Glutamatergic neuron (in vitro differentiated cells): ENCODE data around the gene PRR29. TPM values are rescaled to one million over a fixed set of nuclear protein-coding genes. Genes with fewer than 3 reads are reported as not detected.
A peak's percentile ranks its signal among the peaks of the same experiment; 100 is the strongest.
"Not testable (repeated sequence)": the region's sequence is repeated elsewhere in the genome, so short reads cannot be mapped to it uniquely, and the experiment has no call there.

Source experiments
- DNase-seq: peaks from one replicate; pipeline ENCODE4 v3.0.0; 2022
- H3K27ac Mint-ChIP-seq: one replicate; pipeline ENCODE4 v1.8.0; 2020; ENCODE audit warnings: mild to moderate bottlenecking, mixed read lengths, inconsistent platforms; ENCODE audit not compliant: unreplicated experiment
- H3K27me3 Mint-ChIP-seq: one replicate; pipeline ENCODE4 v1.8.0; 2020; ENCODE audit warnings: mild to moderate bottlenecking, moderate library complexity, mixed read lengths, inconsistent platforms; ENCODE audit not compliant: unreplicated experiment
- H3K36me3 Mint-ChIP-seq: one replicate; pipeline ENCODE4 v1.8.0; 2020; ENCODE audit warnings: mild to moderate bottlenecking, mixed read lengths, inconsistent platforms; ENCODE audit not compliant: unreplicated experiment
- H3K4me1 Mint-ChIP-seq: one replicate; pipeline ENCODE4 v1.8.0; 2020; ENCODE audit warnings: mild to moderate bottlenecking, low read depth, mixed read lengths, inconsistent platforms; ENCODE audit not compliant: unreplicated experiment
- H3K4me3 Mint-ChIP-seq: one replicate; pipeline ENCODE4 v1.8.0; 2020; ENCODE audit warnings: mild to moderate bottlenecking, mixed read lengths, inconsistent platforms; ENCODE audit not compliant: unreplicated experiment
- H3K9me3 Mint-ChIP-seq: one replicate; pipeline ENCODE4 v1.8.0; 2020; ENCODE audit warnings: mild to moderate bottlenecking, moderate library complexity, mixed read lengths, inconsistent platforms; ENCODE audit not compliant: unreplicated experiment
- CTCF ChIP-seq: fragments of 200-600 bp; sonication (generic); IDR thresholded peaks from one replicate; pipeline ENCODE4 v1.5.0; 2021; ENCODE audit not compliant: partially characterized antibody, unreplicated experiment
- total RNA-seq: library from RNA; stranded (reverse); fragmentation: NEBNext Ultra II Directional; extraction: Animal tissue kit (Norgen Biotek cat#: 25700); gene quantifications from one replicate; pipeline ENCODE4 v1.2.1, GENCODE V29; 2021; ENCODE audit not compliant: unreplicated experiment

The PRR29 gene
- total RNA-seq, 1 donor from 2014 or later = not detected

- no peak overlapping the region for H3K4me3 Mint-ChIP-seq
- H3K4me1 Mint-ChIP-seq = no peaks in the 10 kb centered on the region
- peaks cover 4% of the 10 kb centered on the region for H3K9me3 Mint-ChIP-seq
- no peak overlapping the region for H3K27ac Mint-ChIP-seq
- DNase-seq = no peak
- peaks cover 4% of the 10 kb centered on the region for H3K27me3 Mint-ChIP-seq
- peaks cover 5% of the 10 kb centered on the region for H3K36me3 Mint-ChIP-seq
- peak; percentile 63 for TF ChIP-seq CTCF
Observed at GRCh38 chr17:64017381-64017980, 19.3 kb downstream of the PRR29 start.

- not testable (repeated sequence) for H3K27ac Mint-ChIP-seq, H3K36me3 Mint-ChIP-seq, H3K27me3 Mint-ChIP-seq, DNase-seq, H3K4me3 Mint-ChIP-seq, H3K9me3 Mint-ChIP-seq, H3K4me1 Mint-ChIP-seq
Observed at GRCh38 chr17:64019551-64019961, 21.4 kb downstream of the PRR29 start.

GRCh38 chr17:64020056-64020766 is 22.1 kb downstream of the PRR29 start, which contains the start of gene ICAM2:
Gene ICAM2, minus strand, starts transcription at chr17:64020633. Its CDS starts 13,942 bp downstream, at chr17:64006691.
- H3K9me3 Mint-ChIP-seq = peaks cover 4% of the 10 kb centered on the region
- peaks cover 5% of the 10 kb centered on the region for H3K36me3 Mint-ChIP-seq
- no peak within 1 kb of the TSS for H3K27ac Mint-ChIP-seq
- no peak for TF ChIP-seq CTCF
- no peak for DNase-seq
- H3K4me1 Mint-ChIP-seq = no peaks in the 10 kb centered on the region
- peaks cover 3% of the 10 kb centered on the region for H3K27me3 Mint-ChIP-seq
- H3K4me3 Mint-ChIP-seq = no peak within 1 kb of the TSS

- Mint-ChIP-seq H3K36me3 (peaks cover 2% of the 10 kb centered on the region), H3K9me3 (peaks cover 4% of the 10 kb centered on the region), H3K27ac (no peak overlapping the region), H3K4me1 (peaks cover 2% of the 10 kb centered on the region), H3K27me3 (peaks cover 6% of the 10 kb centered on the region), H3K4me3 (no peak overlapping the region)
- DNase-seq = no peak
- no peak for TF ChIP-seq CTCF
Observed at GRCh38 chr17:64022611-64023063, 24.5 kb downstream of the PRR29 start.

GRCh38 chr17:64024215-64024654 is 26.1 kb downstream of the PRR29 start:
- Mint-ChIP-seq H3K4me1 (peaks cover 2% of the 10 kb centered on the region), H3K4me3 (no peak overlapping the region), H3K27ac (no peak overlapping the region), H3K27me3 (peaks cover 6% of the 10 kb centered on the region), H3K36me3 (no peaks in the 10 kb centered on the region), H3K9me3 (peaks cover 3% of the 10 kb centered on the region)
- TF ChIP-seq CTCF = no peak
- no peak for DNase-seq
